Measurements from ENCODE around the gene SNRNP27.

SNRNP27 gene

DNA sequence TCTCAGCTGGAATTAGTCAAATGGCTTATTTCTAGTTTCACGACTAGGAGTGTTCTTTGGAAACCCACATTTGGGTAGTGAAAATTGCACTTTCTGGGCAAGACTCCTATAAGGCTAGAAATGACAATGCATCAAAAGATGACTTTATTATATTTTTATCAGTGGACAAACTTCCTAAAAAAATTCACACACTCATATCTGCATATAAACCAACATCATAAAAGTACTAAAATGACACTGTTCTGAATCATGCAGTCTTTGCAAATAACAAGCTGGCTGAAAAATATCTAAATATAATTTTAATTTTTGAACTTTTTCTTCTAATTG is 38.8 kb downstream of the SNRNP27 start:
- H3K4me3 ChIP-seq (ENCODE audit: low read depth, low read length): no peak overlapping the region
- TF ChIP-seq, protein P1, sequence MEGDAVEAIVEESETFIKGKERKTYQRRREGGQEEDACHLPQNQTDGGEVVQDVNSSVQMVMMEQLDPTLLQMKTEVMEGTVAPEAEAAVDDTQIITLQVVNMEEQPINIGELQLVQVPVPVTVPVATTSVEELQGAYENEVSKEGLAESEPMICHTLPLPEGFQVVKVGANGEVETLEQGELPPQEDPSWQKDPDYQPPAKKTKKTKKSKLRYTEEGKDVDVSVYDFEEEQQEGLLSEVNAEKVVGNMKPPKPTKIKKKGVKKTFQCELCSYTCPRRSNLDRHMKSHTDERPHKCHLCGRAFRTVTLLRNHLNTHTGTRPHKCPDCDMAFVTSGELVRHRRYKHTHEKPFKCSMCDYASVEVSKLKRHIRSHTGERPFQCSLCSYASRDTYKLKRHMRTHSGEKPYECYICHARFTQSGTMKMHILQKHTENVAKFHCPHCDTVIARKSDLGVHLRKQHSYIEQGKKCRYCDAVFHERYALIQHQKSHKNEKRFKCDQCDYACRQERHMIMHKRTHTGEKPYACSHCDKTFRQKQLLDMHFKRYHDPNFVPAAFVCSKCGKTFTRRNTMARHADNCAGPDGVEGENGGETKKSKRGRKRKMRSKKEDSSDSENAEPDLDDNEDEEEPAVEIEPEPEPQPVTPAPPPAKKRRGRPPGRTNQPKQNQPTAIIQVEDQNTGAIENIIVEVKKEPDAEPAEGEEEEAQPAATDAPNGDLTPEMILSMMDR (IDR thresholded peaks at IDR 0.05; ENCODE audit: low read depth, low read length): no peak
- DNase-seq (ENCODE audit: low read depth, low spot score): no peak
- in situ Hi-C loops (cut with HindIII; ENCODE audit: low sequenced_read_pairs): no loop called here

DNA sequence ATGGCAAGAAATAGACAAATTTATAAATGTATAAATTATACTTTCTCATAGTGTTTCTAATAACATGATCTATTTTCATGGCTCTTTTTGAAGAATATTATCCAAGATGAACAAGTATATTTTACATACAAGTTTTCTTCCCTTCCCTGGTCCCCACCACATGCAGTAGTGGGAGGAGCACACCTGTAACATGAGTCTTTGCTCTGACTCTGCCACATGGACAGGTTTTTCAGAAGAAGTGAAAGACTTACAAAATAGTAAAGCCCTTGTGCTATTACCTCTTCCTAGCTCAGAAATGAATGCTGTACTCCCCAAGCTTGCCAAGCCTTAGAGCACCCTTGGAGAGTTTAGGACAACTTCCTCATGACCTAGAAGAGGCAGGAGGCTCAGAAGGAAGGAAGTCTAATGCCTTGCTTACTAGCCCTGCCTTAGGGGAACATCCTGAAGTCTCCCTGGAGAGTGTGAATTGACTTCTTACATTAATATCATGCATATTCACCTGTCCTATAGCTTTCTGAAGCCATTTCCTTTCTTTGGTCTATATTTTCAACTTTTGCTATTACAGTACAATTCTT is 39.6 kb downstream of the SNRNP27 start:
- in situ Hi-C loops (cut with HindIII; ENCODE audit: low sequenced_read_pairs): no loop called here
- no peak for DNase-seq (ENCODE audit: low read depth, low spot score)
- TF ChIP-seq, protein P1 (IDR thresholded peaks at IDR 0.05; ENCODE audit: low read depth, low read length): no peak
- no peak overlapping the region for H3K4me3 ChIP-seq (ENCODE audit: low read depth, low read length)

DNA sequence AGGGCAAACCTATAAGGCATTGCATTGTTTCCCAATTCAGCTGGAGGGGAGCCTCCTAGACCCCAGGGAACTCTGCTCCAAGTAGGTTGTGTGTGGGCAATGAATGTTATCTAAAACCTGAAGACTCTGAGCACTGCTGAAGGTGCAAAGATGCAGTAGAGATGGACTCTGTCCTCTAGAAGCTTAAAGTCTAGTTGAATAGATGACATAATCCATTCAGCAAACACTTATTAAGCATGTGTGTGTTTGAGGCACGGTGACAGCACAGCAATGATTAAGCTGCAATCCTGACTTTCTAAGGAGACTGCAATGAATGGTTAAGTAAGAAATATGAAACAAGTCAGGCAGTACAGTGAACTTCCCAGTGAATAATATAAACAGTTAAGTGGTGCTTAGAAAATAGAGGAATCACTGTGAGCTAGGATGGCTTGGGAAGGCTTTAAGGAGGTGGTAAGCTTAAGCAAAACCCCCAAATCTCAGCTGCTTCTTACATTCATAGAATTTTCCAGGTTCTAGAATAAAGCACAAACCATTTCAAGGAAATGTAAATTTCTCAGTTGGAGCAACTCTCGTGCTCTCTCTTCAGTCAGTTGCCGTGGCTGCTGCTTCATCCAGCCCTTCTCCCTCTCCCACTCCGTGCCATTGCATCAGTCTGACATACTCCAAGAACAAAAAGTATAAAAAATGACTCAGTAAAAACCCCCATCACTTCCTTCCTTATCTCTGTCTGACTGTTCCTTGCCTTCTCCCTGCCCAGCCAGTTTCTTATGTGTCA is 40.3 kb downstream of the SNRNP27 start:
- no peak overlapping the region for H3K4me3 ChIP-seq (ENCODE audit: low read depth, low read length)
- in situ Hi-C loops (cut with HindIII; ENCODE audit: low sequenced_read_pairs): no loop called here
- DNase-seq (ENCODE audit: low read depth, low spot score): peak; percentile 84
- TF ChIP-seq, protein P1 (IDR thresholded peaks at IDR 0.05; ENCODE audit: low read depth, low read length): no peak

DNA sequence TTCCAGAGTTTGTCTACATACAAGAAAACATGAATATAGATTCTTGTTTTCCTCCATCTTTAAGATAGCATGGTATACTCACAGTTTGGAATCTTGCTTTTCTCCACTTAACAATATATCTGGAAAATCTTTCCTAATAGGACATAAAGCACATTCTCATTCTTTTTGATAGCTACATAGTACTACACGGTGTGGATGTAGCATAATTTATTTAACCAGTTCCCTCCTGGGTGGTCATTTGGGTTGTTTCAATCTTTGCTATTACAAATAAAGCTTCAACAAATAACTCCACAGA is 40.8 kb downstream of the SNRNP27 start:
- no peak for DNase-seq (ENCODE audit: low read depth, low spot score)
- H3K4me3 ChIP-seq (ENCODE audit: low read depth, low read length): no peak overlapping the region
- TF ChIP-seq, protein P1 (IDR thresholded peaks at IDR 0.05; ENCODE audit: low read depth, low read length): no peak
- in situ Hi-C loops (cut with HindIII; ENCODE audit: low sequenced_read_pairs): no loop called here

DNA sequence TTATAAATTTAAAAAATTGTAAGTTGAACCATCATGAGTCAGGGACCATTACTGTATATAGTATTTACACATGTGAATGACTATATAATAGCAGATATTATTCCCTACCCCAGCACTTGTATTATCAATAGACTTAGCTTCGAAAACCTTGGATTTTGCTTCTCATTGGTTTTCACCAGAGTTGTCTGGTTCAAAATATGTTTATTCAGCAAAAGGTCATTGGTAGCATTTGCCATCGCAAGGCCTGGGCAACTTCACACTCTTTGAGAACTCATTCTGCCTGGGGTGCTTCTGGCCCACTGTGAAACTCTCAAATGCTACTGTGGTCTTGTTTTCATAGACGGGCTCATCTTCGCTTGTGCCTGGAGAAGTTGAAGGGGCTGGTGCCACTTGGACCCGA is 41.3 kb downstream of the SNRNP27 start:
- no peak for DNase-seq (ENCODE audit: low read depth, low spot score)
- in situ Hi-C loops (cut with HindIII; ENCODE audit: low sequenced_read_pairs): no loop called here
- TF ChIP-seq, protein P1 (IDR thresholded peaks at IDR 0.05; ENCODE audit: low read depth, low read length): no peak
- no peak overlapping the region for H3K4me3 ChIP-seq (ENCODE audit: low read depth, low read length)

DNA sequence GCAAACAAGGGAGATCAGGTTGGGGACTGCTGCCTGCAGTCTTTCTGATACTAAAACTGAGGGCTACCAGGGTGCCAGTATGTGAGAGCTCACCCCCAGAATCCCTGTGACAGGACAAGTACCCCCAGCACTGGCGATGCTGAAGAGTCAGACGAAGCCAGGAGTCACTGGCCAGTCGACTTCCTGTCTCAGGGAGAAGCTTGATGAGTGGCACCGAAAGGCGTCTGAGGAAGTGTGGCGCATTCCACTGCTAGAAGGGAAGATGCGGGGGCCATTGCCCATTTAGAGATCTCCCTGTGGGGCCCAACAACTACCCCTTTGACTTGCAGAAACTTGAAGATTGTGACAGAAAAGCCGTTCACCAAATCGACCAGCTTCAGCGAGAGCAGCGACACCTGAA is 43.1 kb downstream of the SNRNP27 start:
- TF ChIP-seq, protein P1 (IDR thresholded peaks at IDR 0.05; ENCODE audit: low read depth, low read length): no peak
- DNase-seq (ENCODE audit: low read depth, low spot score): no peak
- in situ Hi-C loops (cut with HindIII; ENCODE audit: low sequenced_read_pairs): no loop called here
- H3K4me3 ChIP-seq (ENCODE audit: low read depth, low read length): no peak overlapping the region

All from astrocyte of the spinal cord (primary cell).